Neural crest cell (in vitro differentiated cells): ENCODE data around the gene ENSA. TPM values are rescaled to one million over a fixed set of nuclear protein-coding genes. Genes with fewer than 3 reads are reported as not detected.
"Not testable (repeated sequence)": the region's sequence is repeated elsewhere in the genome, so short reads cannot be mapped to it uniquely, and the experiment has no call there.

Experiments used
- DNase-seq: peaks from one replicate; pipeline ENCODE4 v3.0.0; 2021; ENCODE audit warnings: low read depth, mixed read lengths, low spot score
- H3K27ac Mint-ChIP-seq: one replicate; pipeline ENCODE4 v1.8.0; 2021; ENCODE audit warnings: mild to moderate bottlenecking, mixed read lengths; ENCODE audit not compliant: unreplicated experiment
- H3K27me3 Mint-ChIP-seq: 2 replicates; pipeline ENCODE4 v1.8.0; 2021; ENCODE audit warnings: low read depth, mild to moderate bottlenecking, mixed read lengths
- H3K36me3 Mint-ChIP-seq: 2 replicates; pipeline ENCODE4 v1.8.0; 2021; ENCODE audit warnings: low read depth, mild to moderate bottlenecking, mixed read lengths
- H3K4me1 Mint-ChIP-seq: 2 replicates; pipeline ENCODE4 v1.8.0; 2021; ENCODE audit warnings: mixed read lengths
- H3K4me3 Mint-ChIP-seq: one replicate; pipeline ENCODE4 v1.8.0; 2021; ENCODE audit warnings: mild to moderate bottlenecking, mixed read lengths
- H3K9me3 Mint-ChIP-seq: 2 replicates; pipeline ENCODE4 v1.8.0; 2021; ENCODE audit warnings: mixed read lengths
- total RNA-seq: library from RNA; stranded (reverse); gene quantifications from 2 replicates; pipeline ENCODE4 v1.2.1, GENCODE V29; 2021
- TF ChIP-seq, protein P1 (sequence below): fragments of 200-600 bp; sonication (generic); conservative IDR thresholded peaks from 2 replicates; pipeline ENCODE4 v1.5.0; 2021; ENCODE audit warnings: antibody characterized with exemption, mild to moderate bottlenecking

The ENSA gene
- total RNA-seq, 1 donor from 2014 or later: 177 TPM

GRCh38 chr1:150606463-150607142 lies 22.8 kb downstream of the ENSA start:
- TF ChIP-seq, protein P1, sequence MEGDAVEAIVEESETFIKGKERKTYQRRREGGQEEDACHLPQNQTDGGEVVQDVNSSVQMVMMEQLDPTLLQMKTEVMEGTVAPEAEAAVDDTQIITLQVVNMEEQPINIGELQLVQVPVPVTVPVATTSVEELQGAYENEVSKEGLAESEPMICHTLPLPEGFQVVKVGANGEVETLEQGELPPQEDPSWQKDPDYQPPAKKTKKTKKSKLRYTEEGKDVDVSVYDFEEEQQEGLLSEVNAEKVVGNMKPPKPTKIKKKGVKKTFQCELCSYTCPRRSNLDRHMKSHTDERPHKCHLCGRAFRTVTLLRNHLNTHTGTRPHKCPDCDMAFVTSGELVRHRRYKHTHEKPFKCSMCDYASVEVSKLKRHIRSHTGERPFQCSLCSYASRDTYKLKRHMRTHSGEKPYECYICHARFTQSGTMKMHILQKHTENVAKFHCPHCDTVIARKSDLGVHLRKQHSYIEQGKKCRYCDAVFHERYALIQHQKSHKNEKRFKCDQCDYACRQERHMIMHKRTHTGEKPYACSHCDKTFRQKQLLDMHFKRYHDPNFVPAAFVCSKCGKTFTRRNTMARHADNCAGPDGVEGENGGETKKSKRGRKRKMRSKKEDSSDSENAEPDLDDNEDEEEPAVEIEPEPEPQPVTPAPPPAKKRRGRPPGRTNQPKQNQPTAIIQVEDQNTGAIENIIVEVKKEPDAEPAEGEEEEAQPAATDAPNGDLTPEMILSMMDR: no peak
- Mint-ChIP-seq H3K27me3 (no peaks in the 10 kb centered on the region), H3K4me3 (no peak overlapping the region), H3K9me3 (no peaks in the 10 kb centered on the region), H3K4me1 (peaks cover 26% of the 10 kb centered on the region), H3K27ac (no peak overlapping the region), H3K36me3 (peaks cover 2% of the 10 kb centered on the region)
- no peak for DNase-seq

- not testable (repeated sequence) for DNase-seq, H3K4me3 Mint-ChIP-seq, H3K9me3 Mint-ChIP-seq, H3K27ac Mint-ChIP-seq, H3K27me3 Mint-ChIP-seq, H3K36me3 Mint-ChIP-seq
- H3K4me1 Mint-ChIP-seq: peaks cover 20% of the 10 kb centered on the region
Observed at GRCh38 chr1:150605451-150605731, 24.0 kb downstream of the ENSA start.

- Mint-ChIP-seq H3K4me3 (no peak overlapping the region), H3K27ac (peak overlapping the region; percentile 87), H3K36me3 (peaks cover 2% of the 10 kb centered on the region), H3K4me1 (peaks cover 14% of the 10 kb centered on the region), H3K9me3 (no peaks in the 10 kb centered on the region), H3K27me3 (no peaks in the 10 kb centered on the region)
- TF ChIP-seq, protein P1: no peak
- DNase-seq: no peak
Observed at GRCh38 chr1:150604226-150604588, 25.2 kb downstream of the ENSA start.

DNA sequence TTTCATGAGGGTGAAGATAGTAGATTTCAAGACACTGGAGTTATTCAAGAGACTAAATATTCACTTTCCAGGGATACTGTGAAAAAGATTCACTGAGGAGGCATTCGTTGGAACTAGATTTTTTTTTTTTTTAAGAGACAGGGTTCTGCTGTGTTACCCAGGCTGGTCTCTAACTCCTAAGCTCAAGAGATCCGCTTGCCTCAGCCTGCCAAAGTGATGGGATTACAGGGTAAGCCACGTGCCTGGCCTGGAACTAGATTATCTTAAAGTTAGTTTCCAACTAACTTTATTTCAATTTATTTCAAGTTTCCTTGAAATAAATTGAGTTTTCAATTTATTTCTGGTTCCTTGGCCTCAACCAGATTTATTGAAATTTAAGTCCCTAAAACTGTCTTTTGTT lies 25.7 kb downstream of the ENSA start:
- H3K9me3 Mint-ChIP-seq: no peaks in the 10 kb centered on the region
- H3K27me3 Mint-ChIP-seq: no peaks in the 10 kb centered on the region
- no peak for DNase-seq
- peak overlapping the region; percentile 16 for H3K27ac Mint-ChIP-seq
- peaks cover 14% of the 10 kb centered on the region for H3K4me1 Mint-ChIP-seq
- H3K36me3 Mint-ChIP-seq: peaks cover 2% of the 10 kb centered on the region
- H3K4me3 Mint-ChIP-seq: no peak overlapping the region
- TF ChIP-seq, protein P1: no peak

- H3K27ac Mint-ChIP-seq, H3K36me3 Mint-ChIP-seq, H3K4me3 Mint-ChIP-seq, DNase-seq, H3K9me3 Mint-ChIP-seq, H3K27me3 Mint-ChIP-seq: not testable (repeated sequence)
- H3K4me1 Mint-ChIP-seq: peaks cover 15% of the 10 kb centered on the region
Observed at GRCh38 chr1:150602372-150602771, 27.0 kb downstream of the ENSA start.

DNA sequence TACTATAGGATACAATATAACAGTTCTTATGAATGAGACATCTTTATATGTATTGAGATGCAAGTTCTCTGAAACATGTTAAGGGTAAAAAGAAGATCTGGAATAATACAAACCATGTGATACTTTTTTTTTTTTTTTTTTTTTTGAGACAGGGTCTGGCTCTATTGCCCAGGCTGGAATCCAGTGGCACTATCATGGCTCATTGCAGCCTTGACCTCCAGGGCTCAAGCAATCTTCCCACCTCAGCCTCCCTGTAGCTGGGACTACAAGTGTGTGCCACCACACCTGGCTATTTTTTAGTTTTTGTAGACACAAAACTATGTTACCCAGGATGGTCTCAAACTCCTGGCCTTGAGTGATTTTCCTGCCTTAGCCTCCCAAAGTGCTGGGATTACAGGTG lies 27.9 kb downstream of the ENSA start:
- DNase-seq: no peak
- H3K27me3 Mint-ChIP-seq: no peaks in the 10 kb centered on the region
- H3K4me1 Mint-ChIP-seq: peaks cover 19% of the 10 kb centered on the region
- H3K27ac Mint-ChIP-seq: no peak overlapping the region
- TF ChIP-seq, protein P1: no peak
- peaks cover 1% of the 10 kb centered on the region for H3K36me3 Mint-ChIP-seq
- no peak overlapping the region for H3K4me3 Mint-ChIP-seq
- H3K9me3 Mint-ChIP-seq: no peaks in the 10 kb centered on the region

- not testable (repeated sequence) for H3K4me1 Mint-ChIP-seq, H3K9me3 Mint-ChIP-seq, H3K27me3 Mint-ChIP-seq, H3K27ac Mint-ChIP-seq, H3K4me3 Mint-ChIP-seq, DNase-seq, H3K36me3 Mint-ChIP-seq
Observed at GRCh38 chr1:150598346-150598745, 31.1 kb downstream of the ENSA start.
